GM12878 (cell line): ENCODE results near the gene STOML3.

ENCODE experiments used
- CBX5 ChIP-seq: sonication (generic); IDR thresholded peaks from 2 replicates; pipeline ENCODE4 v1.6.1; 2016; ENCODE audit warnings: low read depth, moderate library complexity, mild to moderate bottlenecking, inconsistent platforms
- CEBPB ChIP-seq, 2 experiments: fragments of 150-350 bp in 1 of 2; IDR thresholded peaks; 2 replicates each; pipeline ENCODE4 v1.6.1; 2012 to 2014; ENCODE audit warnings: low read depth in 2 of 2, low read length in 2 of 2, borderline replicate concordance in 1 of 2, inconsistent platforms in 1 of 2
- CREM ChIP-seq: IDR thresholded peaks from 2 replicates; pipeline ENCODE4 v1.6.1; 2014; ENCODE audit warnings: antibody characterized with exemption, low read depth
- CTCF ChIP-seq, 3 experiments: IDR thresholded peaks in 2 of 3; conservative IDR thresholded peaks in 1 of 3; 2 replicates each; pipeline ENCODE4 v1.5.1; 2011; ENCODE audit warnings: low read depth in 3 of 3, low read length in 3 of 3, mild to moderate bottlenecking in 3 of 3, control low read depth in 2 of 3, moderate library complexity in 2 of 3, inconsistent platforms in 1 of 3, mixed read lengths in 1 of 3; ENCODE audit not compliant: control insufficient read depth in 2 of 3, insufficient read depth in 1 of 3; ENCODE audit errors: extremely low read depth in 1 of 3
- DPF2 ChIP-seq: fragments of 450-650 bp; IDR thresholded peaks from 2 replicates; pipeline ENCODE4 v1.6.1; 2017; ENCODE audit warnings: mild to moderate bottlenecking
- POLR2AphosphoS5 ChIP-seq: IDR thresholded peaks from 2 replicates; pipeline ENCODE4 v1.6.1; 2011; ENCODE audit warnings: mild to moderate bottlenecking, low read length, inconsistent platforms
- RAD21 ChIP-seq: IDR thresholded peaks from 2 replicates; pipeline ENCODE4 v1.6.1; 2011; ENCODE audit warnings: mild to moderate bottlenecking, low read depth, low read length, moderate library complexity; ENCODE audit not compliant: insufficient read depth
- RB1 ChIP-seq: fragments of 450-650 bp; formaldehyde crosslinking; IDR thresholded peaks from 2 replicates; pipeline ENCODE4 v1.6.1; 2017; ENCODE audit warnings: mild to moderate bottlenecking, borderline replicate concordance
- RBBP5 ChIP-seq: fragments of 200-600 bp; sonication (generic); conservative IDR thresholded peaks from 2 replicates; pipeline ENCODE4 v1.6.1; 2016
- REST ChIP-seq: IDR thresholded peaks from 2 replicates; pipeline ENCODE4 v1.6.1; 2012; ENCODE audit warnings: mild to moderate bottlenecking, low read depth, low read length
- SMARCA5 ChIP-seq: fragments of 450-650 bp; IDR thresholded peaks from 2 replicates; pipeline ENCODE4 v1.6.1; 2017; ENCODE audit warnings: mild to moderate bottlenecking
- ZNF274 ChIP-seq: IDR thresholded peaks from one replicate; pipeline ENCODE4 v1.8.0; 2011; ENCODE audit not compliant: insufficient read length, insufficient read depth

- TF ChIP-seq DPF2: no peak
- TF ChIP-seq RAD21: no peak
- TF ChIP-seq CBX5: no peak
- no peak for TF ChIP-seq SMARCA5
- no peak for TF ChIP-seq CTCF (IDR thresholded peaks at IDR 0.05 in 2 of 3, conservative IDR thresholded peaks at IDR 0.05 in 1 of 3; ENCODE audit: control insufficient read depth in 2 of 3, extremely low read depth in 1 of 3, insufficient read depth in 1 of 3, low read depth in 3 of 3, low read length in 3 of 3)
- TF ChIP-seq RBBP5: no peak
- no peak for TF ChIP-seq REST
- TF ChIP-seq CREM: no peak
- 0 out of 2 replicates have a peak, but pooled peaks have one; percentile 28 for TF ChIP-seq POLR2AphosphoS5
- TF ChIP-seq CEBPB (IDR thresholded peaks at IDR 0.05; ENCODE audit: borderline replicate concordance in 1 of 2, low read depth in 2 of 2, low read length in 2 of 2): no peak
- no peak for TF ChIP-seq ZNF274
- TF ChIP-seq RB1: no peak
These were observed 33.1 kb upstream of the STOML3 start for GRCh38 chr13:39023761-39024160.
